Measurements from ENCODE around the gene PTDSS2. TPM values are rescaled to one million over a fixed set of nuclear protein-coding genes. Genes with fewer than 3 reads are reported as not detected.
"Not testable (repeated sequence)": the region's sequence is repeated elsewhere in the genome, so short reads cannot be mapped to it uniquely, and the experiment has no call there.

Gene PTDSS2
- total RNA-seq, 2 donors from 2014 or later: 55.2 to 56.1 TPM

DNA sequence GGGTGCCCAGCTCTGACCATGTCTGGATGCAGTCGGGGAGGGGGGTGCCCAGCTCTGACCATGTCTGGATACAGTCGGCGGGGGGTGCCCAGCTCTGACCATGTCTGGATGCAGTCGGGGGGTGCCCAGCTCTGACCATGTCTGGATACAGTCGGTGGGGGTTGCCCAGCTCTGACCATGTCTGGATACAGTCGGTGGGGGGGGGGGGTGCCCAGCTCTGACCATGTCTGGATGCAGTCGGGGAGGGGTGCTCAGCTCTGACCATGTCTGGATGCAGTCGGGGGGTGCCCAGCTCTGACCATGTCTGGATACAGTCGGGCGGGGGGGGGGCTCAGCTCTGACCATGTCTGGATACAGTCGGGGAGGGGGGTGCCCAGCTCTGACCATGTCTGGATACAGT, 38.6 kb upstream of the PTDSS2 start:
- not testable (repeated sequence) for H3K9ac ChIP-seq (ENCODE audit: extremely low read depth, low read length, poor library complexity, severe bottlenecking); H3K9me3 ChIP-seq (ENCODE audit: control insufficient read depth, low read length); DNase-seq; H3K9me3 Mint-ChIP-seq; H3K36me3 Mint-ChIP-seq (ENCODE audit: low read depth); H3K36me3 ChIP-seq (ENCODE audit: control insufficient read depth, insufficient read depth, low read length); H3K4me3 Mint-ChIP-seq; H3K4me1 ChIP-seq (ENCODE audit: control insufficient read depth, insufficient read depth, low read length); H3K27ac ChIP-seq (ENCODE audit: low read depth, low read length); H3K4me3 ChIP-seq (ENCODE audit: low read length); H3K4me1 Mint-ChIP-seq; H3K27ac Mint-ChIP-seq
- H3K27me3 ChIP-seq (ENCODE audit: control insufficient read depth, insufficient read depth, low read length, poor library complexity, severe bottlenecking): peaks cover 25% of the 10 kb centered on the region
- 94 to 96% methylated on average over 5 to 7 of the region's 11 CpGs for WGBS, 2 experiments (ENCODE audit: insufficient coverage in 1 of 2, insufficient read length in 1 of 2)
- peaks cover 14% of the 10 kb centered on the region for H3K27me3 Mint-ChIP-seq (ENCODE audit: insufficient read depth)

DNA sequence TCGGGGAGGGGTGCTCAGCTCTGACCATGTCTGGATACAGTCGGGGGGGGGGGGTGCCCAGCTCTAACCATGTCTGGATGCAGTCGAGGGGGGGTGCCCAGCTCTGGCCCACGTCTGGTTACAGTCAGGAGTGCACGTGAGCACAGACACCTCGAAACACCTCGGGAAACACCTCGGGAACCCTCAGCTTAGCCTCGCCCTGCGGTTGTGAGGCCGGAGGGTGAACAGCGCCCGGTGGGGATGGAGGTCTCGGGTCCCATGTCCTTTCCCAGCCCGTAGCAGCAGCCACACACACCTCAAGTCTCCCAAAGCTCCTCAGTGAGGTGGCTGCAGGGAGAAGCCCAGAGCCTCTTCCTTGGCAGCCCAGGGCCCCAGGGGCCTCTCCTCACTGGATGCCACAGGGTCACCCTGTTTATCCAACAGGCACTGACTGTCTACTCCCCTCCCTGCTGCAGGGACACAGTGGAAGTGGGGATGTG, 37.4 kb upstream of the PTDSS2 start:
- no peaks in the 10 kb centered on the region for H3K9me3 Mint-ChIP-seq
- Histone ChIP-seq H3K4me1 (ENCODE audit: control insufficient read depth, insufficient read depth, low read length) (no peaks in the 10 kb centered on the region), H3K36me3 (ENCODE audit: control insufficient read depth, insufficient read depth, low read length) (no peaks in the 10 kb centered on the region), H3K27me3 (ENCODE audit: control insufficient read depth, insufficient read depth, low read length, poor library complexity, severe bottlenecking) (peaks cover 37% of the 10 kb centered on the region), H3K4me3 (ENCODE audit: low read length) (no peak overlapping the region), H3K9me3 (ENCODE audit: control insufficient read depth, low read length) (no peaks in the 10 kb centered on the region), H3K27ac (ENCODE audit: low read depth, low read length) (no peak overlapping the region), H3K9ac (ENCODE audit: extremely low read depth, low read length, poor library complexity, severe bottlenecking) (no peak overlapping the region)
- no peak for DNase-seq
- WGBS, 2 experiments (ENCODE audit: insufficient coverage in 1 of 2, insufficient read length in 1 of 2): 90 to 92% methylated on average over 8 to 15 of the region's 15 CpGs
- peaks cover 14% of the 10 kb centered on the region for H3K27me3 Mint-ChIP-seq (ENCODE audit: insufficient read depth)
- peaks cover 5% of the 10 kb centered on the region for H3K4me1 Mint-ChIP-seq
- H3K36me3 Mint-ChIP-seq (ENCODE audit: low read depth): no peaks in the 10 kb centered on the region
- TF ChIP-seq CTCF (conservative IDR thresholded peaks at IDR 0.05): no peak
- no peak overlapping the region for H3K4me3 Mint-ChIP-seq
- H3K27ac Mint-ChIP-seq: no peak overlapping the region

DNA sequence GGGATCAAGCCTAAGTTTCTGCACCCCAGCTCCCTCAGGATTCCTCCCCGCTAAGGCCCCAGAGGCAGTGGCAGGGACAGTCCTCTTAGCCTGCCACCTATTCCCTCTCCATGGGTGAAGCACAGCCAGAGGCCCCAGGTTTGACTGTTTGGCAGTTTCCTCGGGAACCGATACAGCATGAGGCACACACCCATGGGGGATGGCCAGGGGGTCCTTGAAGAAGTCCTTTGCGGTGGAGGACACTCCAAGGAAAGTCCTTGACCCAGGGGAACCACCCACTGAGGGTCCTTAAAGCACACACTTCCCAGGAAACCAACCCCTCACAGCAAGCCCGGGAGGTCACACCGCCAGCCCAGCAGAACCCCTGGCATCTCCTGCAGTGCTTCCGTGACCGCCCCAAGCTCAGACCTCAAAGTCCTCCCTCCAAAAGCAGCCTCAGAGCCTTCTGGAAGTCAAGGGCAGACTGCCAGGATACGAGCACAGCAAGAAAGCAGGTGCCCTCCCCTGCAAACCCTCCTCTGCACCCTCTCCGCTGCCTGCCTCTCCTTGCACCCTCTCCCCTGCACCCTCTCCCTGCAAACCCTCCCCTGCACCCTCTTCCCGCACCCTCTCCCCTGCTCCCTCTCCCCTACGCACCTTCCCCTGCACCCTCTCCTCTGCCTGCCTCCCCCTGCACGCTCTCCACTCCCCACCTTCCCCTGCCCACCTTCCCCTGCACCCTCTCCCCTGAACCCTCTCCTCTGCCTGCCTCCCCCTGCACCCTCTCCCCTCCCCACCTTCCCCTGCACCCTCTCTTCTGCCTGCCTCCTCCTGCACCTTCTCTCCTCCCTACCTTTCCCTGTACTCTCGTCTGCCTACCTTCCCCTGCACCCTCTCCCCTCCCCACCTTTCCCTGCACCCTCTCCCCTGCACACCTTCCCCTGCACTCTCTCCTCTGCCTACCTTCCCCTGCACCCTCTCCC, 36.7 kb upstream of the PTDSS2 start:
- TF ChIP-seq CTCF (conservative IDR thresholded peaks at IDR 0.05): no peak
- H3K9ac ChIP-seq (ENCODE audit: extremely low read depth, low read length, poor library complexity, severe bottlenecking): no peak overlapping the region
- DNase-seq: no peak
- no peaks in the 10 kb centered on the region for H3K4me1 ChIP-seq (ENCODE audit: control insufficient read depth, insufficient read depth, low read length)
- H3K27me3 ChIP-seq (ENCODE audit: control insufficient read depth, insufficient read depth, low read length, poor library complexity, severe bottlenecking): peaks cover 44% of the 10 kb centered on the region
- Mint-ChIP-seq H3K27ac (no peak overlapping the region), H3K4me3 (no peak overlapping the region), H3K27me3 (ENCODE audit: insufficient read depth) (peaks cover 21% of the 10 kb centered on the region), H3K4me1 (peaks cover 5% of the 10 kb centered on the region), H3K36me3 (ENCODE audit: low read depth) (no peaks in the 10 kb centered on the region), H3K9me3 (no peaks in the 10 kb centered on the region)
- H3K9me3 ChIP-seq (ENCODE audit: control insufficient read depth, low read length): no peaks in the 10 kb centered on the region
- no peak overlapping the region for H3K27ac ChIP-seq (ENCODE audit: low read depth, low read length)
- H3K36me3 ChIP-seq (ENCODE audit: control insufficient read depth, insufficient read depth, low read length): no peaks in the 10 kb centered on the region
- H3K4me3 ChIP-seq (ENCODE audit: low read length): no peak overlapping the region
- WGBS, 2 experiments (ENCODE audit: insufficient coverage in 1 of 2, insufficient read length in 1 of 2): 81 to 82% methylated on average over 7 to 13 of the region's 14 CpGs

Data from endodermal cell (in vitro differentiated cells).